ENCODE measurements around the gene EVA1C. TPM values are rescaled to one million over a fixed set of nuclear protein-coding genes. Genes with fewer than 3 reads are reported as not detected.
"Not testable (repeated sequence)": the region's sequence is repeated elsewhere in the genome, so short reads cannot be mapped to it uniquely, and the experiment has no call there.

EVA1C gene
- total RNA-seq, 1 donor from 2014 or later, result 2.1 TPM

DNA sequence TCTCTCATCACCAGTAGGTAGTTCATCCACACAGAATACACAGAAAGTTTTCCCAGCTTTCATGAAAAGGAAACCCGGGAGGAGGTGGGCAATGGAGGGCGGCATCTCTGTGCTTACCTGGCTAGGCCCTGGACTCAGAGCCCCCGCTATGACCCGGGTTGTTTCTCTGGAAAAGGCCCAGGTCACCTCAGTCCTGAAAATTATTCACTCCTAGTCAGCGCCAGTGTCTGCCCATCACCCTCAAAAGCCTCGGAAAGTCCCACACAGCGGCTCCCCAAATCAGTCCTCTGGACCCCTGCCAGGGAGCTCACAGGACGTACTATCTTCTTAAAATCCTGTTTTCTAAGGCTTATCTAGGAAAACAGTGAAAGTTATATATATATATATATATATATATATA lies 121.6 kb downstream of the EVA1C start:
- peaks cover 11% of the 10 kb centered on the region for H3K9me3 Mint-ChIP-seq
- no peak overlapping the region for H3K4me3 Mint-ChIP-seq
- peaks cover 7% of the 10 kb centered on the region for H3K27me3 Mint-ChIP-seq (ENCODE audit: low read depth)
- no peaks in the 10 kb centered on the region for H3K36me3 Mint-ChIP-seq
- DNase-seq (ENCODE audit: low spot score in 2 of 2, unreplicated experiment in 2 of 2), result no peak
- no peak overlapping the region for H3K27ac Mint-ChIP-seq
- TF ChIP-seq CTCF (IDR thresholded peaks at IDR 0.05; ENCODE audit: unreplicated experiment), result no peak
- no peaks in the 10 kb centered on the region for H3K4me1 Mint-ChIP-seq

DNA sequence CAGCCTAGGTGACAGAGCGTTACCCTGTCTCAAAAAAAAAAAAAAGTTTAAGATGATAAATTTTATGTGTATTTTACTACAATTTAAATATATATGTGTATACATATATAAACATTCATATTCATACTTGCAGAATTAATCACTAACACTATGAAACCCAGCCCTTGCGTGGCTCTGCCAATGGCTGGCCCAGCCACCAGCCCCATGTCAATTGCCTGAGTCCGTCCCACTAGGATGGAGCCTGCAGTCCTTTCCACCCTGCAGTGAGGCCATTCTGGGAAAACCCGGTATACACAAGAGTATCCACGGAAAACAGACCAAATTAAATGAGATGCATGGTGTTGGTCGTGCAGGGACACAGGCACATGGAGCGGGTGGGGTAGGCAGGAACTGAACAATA lies 123.1 kb downstream of the EVA1C start:
- Mint-ChIP-seq H3K4me3 (no peak overlapping the region), H3K27me3 (ENCODE audit: low read depth) (peaks cover 9% of the 10 kb centered on the region), H3K36me3 (no peaks in the 10 kb centered on the region), H3K9me3 (peaks cover 5% of the 10 kb centered on the region), H3K27ac (no peak overlapping the region), H3K4me1 (no peaks in the 10 kb centered on the region)
- no peak for DNase-seq (ENCODE audit: low spot score in 2 of 2, unreplicated experiment in 2 of 2)
- no peak for TF ChIP-seq CTCF (IDR thresholded peaks at IDR 0.05; ENCODE audit: unreplicated experiment)

DNA sequence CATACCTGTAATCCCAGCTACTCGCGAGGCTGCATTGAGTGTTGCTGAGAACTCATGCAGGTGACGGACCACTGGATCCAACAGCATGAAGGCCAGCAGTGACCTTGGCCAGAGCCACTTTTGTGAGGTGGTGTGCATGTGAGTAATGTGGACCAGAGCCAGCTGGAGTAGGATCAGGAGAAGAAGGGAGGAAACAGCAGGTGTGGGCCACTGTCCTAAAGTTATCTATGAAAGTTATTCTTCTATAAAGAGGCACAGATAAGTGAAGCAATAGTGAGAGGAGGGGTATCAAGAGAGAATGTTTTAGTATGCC lies 125.0 kb downstream of the EVA1C start:
- Mint-ChIP-seq H3K36me3 (no peaks in the 10 kb centered on the region), H3K4me1 (no peaks in the 10 kb centered on the region), H3K9me3 (peaks cover 3% of the 10 kb centered on the region), H3K27ac (no peak overlapping the region), H3K4me3 (no peak overlapping the region), H3K27me3 (ENCODE audit: low read depth) (peaks cover 9% of the 10 kb centered on the region)
- TF ChIP-seq CTCF (IDR thresholded peaks at IDR 0.05; ENCODE audit: unreplicated experiment), result no peak
- peak in 1 of 2 experiments; percentile 7 for DNase-seq (ENCODE audit: low spot score in 2 of 2, unreplicated experiment in 2 of 2)

DNA sequence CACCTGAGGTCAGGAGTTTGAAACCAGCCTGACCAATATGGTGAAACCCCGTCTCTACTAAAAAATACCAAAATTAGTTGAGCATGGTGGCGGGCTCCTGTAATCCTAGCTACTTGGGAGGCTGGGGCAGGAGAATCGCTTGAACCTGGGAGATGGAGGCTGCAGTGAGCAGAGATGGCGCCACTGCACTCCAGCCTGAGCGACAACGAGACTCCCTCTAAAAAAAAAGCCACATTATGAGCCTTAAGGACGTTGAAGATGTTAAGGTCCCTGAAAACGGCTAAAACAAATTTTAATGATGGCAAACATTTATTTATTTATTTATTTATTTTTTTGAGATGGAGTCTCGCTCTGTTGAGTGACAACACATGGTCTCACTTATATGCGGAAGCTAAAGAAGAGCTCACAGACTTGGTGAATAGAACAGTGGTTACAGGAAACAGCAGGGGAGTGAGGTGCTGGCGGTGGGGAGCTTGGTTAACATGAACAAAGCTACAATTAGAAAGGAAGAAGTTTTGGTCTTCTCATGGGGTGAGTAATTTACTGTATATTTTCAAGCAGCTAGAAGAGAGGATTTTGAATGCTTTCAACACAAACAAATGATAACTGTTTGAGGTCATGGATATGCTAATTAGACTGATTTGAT lies 125.8 kb downstream of the EVA1C start:
- no peak for TF ChIP-seq CTCF (IDR thresholded peaks at IDR 0.05; ENCODE audit: unreplicated experiment)
- DNase-seq (ENCODE audit: low spot score in 2 of 2, unreplicated experiment in 2 of 2), result peak in 1 of 2 experiments; percentile 21
- no peak overlapping the region for H3K4me3 Mint-ChIP-seq
- no peaks in the 10 kb centered on the region for H3K36me3 Mint-ChIP-seq
- no peak overlapping the region for H3K27ac Mint-ChIP-seq
- peaks cover 3% of the 10 kb centered on the region for H3K9me3 Mint-ChIP-seq
- no peaks in the 10 kb centered on the region for H3K4me1 Mint-ChIP-seq
- peaks cover 9% of the 10 kb centered on the region for H3K27me3 Mint-ChIP-seq (ENCODE audit: low read depth)

GRCh38 chr21:32539378-32539777 lies 126.9 kb downstream of the EVA1C start:
- H3K9me3 Mint-ChIP-seq, result peaks cover 3% of the 10 kb centered on the region
- DNase-seq (ENCODE audit: low spot score in 2 of 2, unreplicated experiment in 2 of 2), result peak in 1 of 2 experiments; percentile 20
- no peaks in the 10 kb centered on the region for H3K36me3 Mint-ChIP-seq

DNA sequence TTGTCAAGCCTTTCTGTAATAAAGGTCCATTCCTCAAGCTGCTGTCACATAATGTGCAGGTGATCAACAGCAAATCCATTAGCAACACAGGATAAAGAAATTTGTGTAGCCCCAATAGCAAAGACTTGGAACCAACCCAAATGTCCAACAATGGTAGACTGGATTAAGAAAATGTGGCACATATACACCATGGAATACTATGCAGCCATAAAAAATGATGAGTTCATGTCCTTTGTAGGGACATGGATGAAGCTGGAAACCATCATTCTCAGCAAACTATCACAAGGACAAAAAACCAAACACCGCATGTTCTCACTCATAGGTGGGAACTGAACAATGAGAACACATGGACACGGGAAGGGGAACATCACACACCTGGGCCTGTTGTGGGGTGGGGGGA lies 130.6 kb downstream of the EVA1C start:
- DNase-seq (ENCODE audit: low spot score in 2 of 2, unreplicated experiment in 2 of 2); H3K4me3 Mint-ChIP-seq; H3K4me1 Mint-ChIP-seq; H3K36me3 Mint-ChIP-seq; H3K27ac Mint-ChIP-seq; H3K9me3 Mint-ChIP-seq: not testable (repeated sequence)
- H3K27me3 Mint-ChIP-seq (ENCODE audit: low read depth), result peaks cover 11% of the 10 kb centered on the region

More at GRCh38 chr21:32539378-32539777, 126.9 kb downstream of the EVA1C start:
- TF ChIP-seq CTCF (IDR thresholded peaks at IDR 0.05; ENCODE audit: unreplicated experiment), result no peak
- Mint-ChIP-seq H3K4me3 (no peak overlapping the region), H3K27me3 (ENCODE audit: low read depth) (peaks cover 9% of the 10 kb centered on the region), H3K4me1 (no peaks in the 10 kb centered on the region), H3K27ac (no peak overlapping the region)

Data from mesothelial cell of epicardium (in vitro differentiated cells).